K562 (cell line): ENCODE data around the gene DLGAP3.

Experiments used
- ATF7 ChIP-seq: fragments of 450-650 bp; IDR thresholded peaks from 2 replicates; pipeline ENCODE4 v1.7.1; 2014; ENCODE audit warnings: mild to moderate bottlenecking, moderate library complexity
- CTCF ChIP-seq, 3 experiments: IDR thresholded peaks in 2 of 3; conservative IDR thresholded peaks in 1 of 3; 2 replicates each; pipeline ENCODE4 v1.5.1; 2011 to 2012; ENCODE audit warnings: low read length in 3 of 3, mild to moderate bottlenecking in 3 of 3, control low read depth in 2 of 3, improper control_type of control experiment in 1 of 3, inconsistent platforms in 1 of 3, low read depth in 1 of 3, mixed read lengths in 1 of 3, moderate library complexity in 1 of 3; ENCODE audit not compliant: insufficient read depth in 2 of 3
- EP300 ChIP-seq: IDR thresholded peaks from 2 replicates; pipeline ENCODE4 v1.6.1; 2012; ENCODE audit warnings: low read length, improper control_type of control experiment
- HDAC2 ChIP-seq: fragments of 450-650 bp; IDR thresholded peaks from 2 replicates; pipeline ENCODE4 v1.6.1; 2016; ENCODE audit warnings: mild to moderate bottlenecking
- MEF2A ChIP-seq: IDR thresholded peaks from 2 replicates; pipeline ENCODE4 v1.6.1; 2011; ENCODE audit warnings: low read depth, mild to moderate bottlenecking, low read length, moderate library complexity; ENCODE audit not compliant: control insufficient read depth
- POLR2AphosphoS5 ChIP-seq: IDR thresholded peaks from 2 replicates; pipeline ENCODE4 v1.6.1; 2011; ENCODE audit warnings: mild to moderate bottlenecking, low read depth, low read length, moderate library complexity; ENCODE audit not compliant: control insufficient read depth, insufficient read depth
- PTBP1 ChIP-seq: fragments of 200-400 bp; formaldehyde crosslinking; IDR thresholded peaks from 2 replicates; pipeline ENCODE4 v1.6.1; 2017; ENCODE audit warnings: low read depth, low read length
- RB1 ChIP-seq: fragments of 450-650 bp; IDR thresholded peaks from 2 replicates; pipeline ENCODE4 v1.6.1; 2017; ENCODE audit warnings: low read depth, mild to moderate bottlenecking
- SMC3 ChIP-seq: conservative IDR thresholded peaks from 2 replicates; pipeline ENCODE4 v1.6.1; 2011; ENCODE audit warnings: low read depth, low read length, improper control_type of control experiment; ENCODE audit not compliant: insufficient read depth
- SP1 ChIP-seq: sonication (generic); formaldehyde crosslinking; IDR thresholded peaks from 2 replicates; pipeline ENCODE4 v1.8.1; 2022; ENCODE audit warnings: mild to moderate bottlenecking, missing genetic modification reagents

- TF ChIP-seq HDAC2: no peak
- no peak for TF ChIP-seq SMC3
- TF ChIP-seq EP300: no peak
- no peak for TF ChIP-seq RB1
- no peak for TF ChIP-seq CTCF (IDR thresholded peaks at IDR 0.05 in 2 of 3, conservative IDR thresholded peaks at IDR 0.05 in 1 of 3; ENCODE audit: insufficient read depth in 2 of 3, low read depth in 1 of 3, low read length in 3 of 3)
- TF ChIP-seq PTBP1: no peak
- no peak for TF ChIP-seq ATF7
- TF ChIP-seq POLR2AphosphoS5: no peak
- no peak for TF ChIP-seq MEF2A
- no peak for TF ChIP-seq SP1 (CRISPR knock-in tag)
Observed at GRCh38 chr1:34973326-34973725, 43.9 kb upstream of the DLGAP3 start.
